UCSD-AML1 (cell line): ENCODE results near the gene PI16.

Experiments
- DNase-seq: peaks from one replicate; lab custom pipeline; 2025; ENCODE audit not compliant: unreplicated experiment; lab: John Stamatoyannopoulos, UW

PI16 gene

GRCh38 chr6:36954262-36954931 lies at the start of gene PI16:
TSS of gene PI16 (plus strand) at chr6:36954738. CDS start at chr6:36954761, 23 bp downstream.
- DNase-seq = peak; percentile 56

GRCh38 chr6:36904851-36905393 lies 49.6 kb upstream of the PI16 start:
- no peak for DNase-seq

- peak; percentile 21 for DNase-seq
These were observed 47.8 kb upstream of the PI16 start for GRCh38 chr6:36906539-36907325.

- no peak for DNase-seq
These were observed 46.8 kb upstream of the PI16 start for GRCh38 chr6:36907781-36908180.

- no peak for DNase-seq
These were observed 45.8 kb upstream of the PI16 start for GRCh38 chr6:36908747-36909146.

- peak; percentile 80 for DNase-seq
These were observed 42.5 kb upstream of the PI16 start for GRCh38 chr6:36912030-36912454.

- DNase-seq = no peak
These were observed 42.0 kb upstream of the PI16 start for GRCh38 chr6:36912586-36912985.

- DNase-seq = no peak
These were observed 41.5 kb upstream of the PI16 start for GRCh38 chr6:36913082-36913481.

GRCh38 chr6:36914227-36914794 lies 40.2 kb upstream of the PI16 start:
- DNase-seq = peak; percentile 50

- no peak for DNase-seq
These were observed 38.9 kb upstream of the PI16 start for GRCh38 chr6:36915599-36915998.

GRCh38 chr6:36916126-36916525 lies 38.4 kb upstream of the PI16 start:
- no peak for DNase-seq

GRCh38 chr6:36917541-36918193 lies 36.9 kb upstream of the PI16 start:
- DNase-seq = no peak

- DNase-seq = no peak
These were observed 34.5 kb upstream of the PI16 start for GRCh38 chr6:36920049-36920448.

GRCh38 chr6:36920546-36920945 lies 34.0 kb upstream of the PI16 start:
- no peak for DNase-seq

- DNase-seq = no peak
These were observed 30.4 kb upstream of the PI16 start for GRCh38 chr6:36924131-36924530.

GRCh38 chr6:36924778-36925374 lies 29.7 kb upstream of the PI16 start:
- DNase-seq = no peak

- DNase-seq = no peak
These were observed 28.7 kb upstream of the PI16 start for GRCh38 chr6:36925809-36926208.

- no peak for DNase-seq
These were observed 27.6 kb upstream of the PI16 start for GRCh38 chr6:36926708-36927513.

- DNase-seq = no peak
These were observed 26.6 kb upstream of the PI16 start for GRCh38 chr6:36927691-36928546.
